GM23338 (cell line): ENCODE measurements around the gene NET1.

Experiments used
- CREB1 ChIP-seq: fragments of 250-450 bp; sonication (Bioruptor Pico); IDR thresholded peaks from 2 replicates; pipeline ENCODE4 v1.5.0; 2020; ENCODE audit warnings: low read depth, mild to moderate bottlenecking, moderate library complexity
- ETS1 ChIP-seq: IDR thresholded peaks from 2 replicates; pipeline ENCODE4 v1.6.1; 2016; ENCODE audit warnings: antibody characterized with exemption
- EZH2 ChIP-seq: fragments of 200-600 bp; sonication (generic); IDR thresholded peaks from one replicate; pipeline ENCODE4 v1.8.0; 2017; ENCODE audit warnings: antibody characterized with exemption, mild to moderate bottlenecking, low read depth; ENCODE audit not compliant: unreplicated experiment
- EZH2phosphoT487 ChIP-seq: fragments of 200-600 bp; sonication (generic); IDR thresholded peaks from one replicate; pipeline ENCODE4 v1.8.1; 2018; ENCODE audit warnings: antibody characterized with exemption; ENCODE audit not compliant: unreplicated experiment
- JUNB ChIP-seq: IDR thresholded peaks from one replicate; pipeline ENCODE4 v1.6.1; 2016; ENCODE audit warnings: antibody characterized with exemption; ENCODE audit not compliant: unreplicated experiment
- NANOG ChIP-seq: IDR thresholded peaks from 2 replicates; pipeline ENCODE4 v1.6.1; 2016; ENCODE audit warnings: antibody characterized with exemption, borderline replicate concordance
- POLR2AphosphoS5 ChIP-seq: IDR thresholded peaks from 2 replicates; pipeline ENCODE4 v1.6.1; 2016; ENCODE audit warnings: antibody characterized with exemption, low read depth
- REST ChIP-seq: IDR thresholded peaks from one replicate; pipeline ENCODE4 v1.6.1; 2018; ENCODE audit warnings: antibody characterized with exemption; ENCODE audit not compliant: unreplicated experiment
- STAT1 ChIP-seq: IDR thresholded peaks from one replicate; pipeline ENCODE4 v1.6.1; 2016; ENCODE audit warnings: antibody characterized with exemption; ENCODE audit not compliant: unreplicated experiment
- ZNF331 ChIP-seq: fragments of 250-450 bp; sonication (Bioruptor Pico); IDR thresholded peaks from 2 replicates; pipeline ENCODE4 v1.5.0; 2020; ENCODE audit warnings: low read depth, mild to moderate bottlenecking, moderate library complexity
- ZNF462 ChIP-seq: fragments of 250-450 bp; sonication (Bioruptor Pico); IDR thresholded peaks from 2 replicates; pipeline ENCODE4 v1.5.0; 2020; ENCODE audit warnings: mild to moderate bottlenecking, moderate library complexity
- TF ChIP-seq, protein P1 (sequence below), 2 experiments: fragments of 200-600 bp in 1 of 2; sonication (generic) in 1 of 2; conservative IDR thresholded peaks; 2 replicates each; pipeline versions ENCODE4 v1.5.1 to v1.6.1; 2016 to 2017; ENCODE audit warnings: antibody characterized with exemption in 2 of 2, low read depth in 2 of 2, mild to moderate bottlenecking in 2 of 2, moderate library complexity in 1 of 2

GRCh38 chr10:5448333-5449001 is 36.1 kb downstream of the NET1 start:
- TF ChIP-seq REST: no peak
- TF ChIP-seq, protein P1, sequence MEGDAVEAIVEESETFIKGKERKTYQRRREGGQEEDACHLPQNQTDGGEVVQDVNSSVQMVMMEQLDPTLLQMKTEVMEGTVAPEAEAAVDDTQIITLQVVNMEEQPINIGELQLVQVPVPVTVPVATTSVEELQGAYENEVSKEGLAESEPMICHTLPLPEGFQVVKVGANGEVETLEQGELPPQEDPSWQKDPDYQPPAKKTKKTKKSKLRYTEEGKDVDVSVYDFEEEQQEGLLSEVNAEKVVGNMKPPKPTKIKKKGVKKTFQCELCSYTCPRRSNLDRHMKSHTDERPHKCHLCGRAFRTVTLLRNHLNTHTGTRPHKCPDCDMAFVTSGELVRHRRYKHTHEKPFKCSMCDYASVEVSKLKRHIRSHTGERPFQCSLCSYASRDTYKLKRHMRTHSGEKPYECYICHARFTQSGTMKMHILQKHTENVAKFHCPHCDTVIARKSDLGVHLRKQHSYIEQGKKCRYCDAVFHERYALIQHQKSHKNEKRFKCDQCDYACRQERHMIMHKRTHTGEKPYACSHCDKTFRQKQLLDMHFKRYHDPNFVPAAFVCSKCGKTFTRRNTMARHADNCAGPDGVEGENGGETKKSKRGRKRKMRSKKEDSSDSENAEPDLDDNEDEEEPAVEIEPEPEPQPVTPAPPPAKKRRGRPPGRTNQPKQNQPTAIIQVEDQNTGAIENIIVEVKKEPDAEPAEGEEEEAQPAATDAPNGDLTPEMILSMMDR (conservative IDR thresholded peaks at IDR 0.05; ENCODE audit: low read depth in 2 of 2): no peak
- no peak for TF ChIP-seq EZH2
- no peak for TF ChIP-seq EZH2phosphoT487
- no peak for TF ChIP-seq JUNB
- no peak for TF ChIP-seq POLR2AphosphoS5
- TF ChIP-seq ETS1: no peak
- TF ChIP-seq NANOG: no peak
- no peak for TF ChIP-seq STAT1
- TF ChIP-seq CREB1: no peak
- no peak for TF ChIP-seq ZNF331 (CRISPR knock-in tag)
- TF ChIP-seq ZNF462 (CRISPR knock-in tag): no peak
